GM11168 (cell line): ENCODE measurements around the gene TIAM2.
"Not testable (repeated sequence)": the region's sequence is repeated elsewhere in the genome, so short reads cannot be mapped to it uniquely, and the experiment has no call there.

Experiments
- in situ Hi-C: fragments of 300-500 bp; cut with MboI; formaldehyde crosslinking; loops from one replicate; pipeline ENCODE4 v1.12.0; 2022; ENCODE audit warnings: low sequenced_read_pairs; ENCODE audit not compliant: unreplicated experiment

Gene TIAM2

DNA sequence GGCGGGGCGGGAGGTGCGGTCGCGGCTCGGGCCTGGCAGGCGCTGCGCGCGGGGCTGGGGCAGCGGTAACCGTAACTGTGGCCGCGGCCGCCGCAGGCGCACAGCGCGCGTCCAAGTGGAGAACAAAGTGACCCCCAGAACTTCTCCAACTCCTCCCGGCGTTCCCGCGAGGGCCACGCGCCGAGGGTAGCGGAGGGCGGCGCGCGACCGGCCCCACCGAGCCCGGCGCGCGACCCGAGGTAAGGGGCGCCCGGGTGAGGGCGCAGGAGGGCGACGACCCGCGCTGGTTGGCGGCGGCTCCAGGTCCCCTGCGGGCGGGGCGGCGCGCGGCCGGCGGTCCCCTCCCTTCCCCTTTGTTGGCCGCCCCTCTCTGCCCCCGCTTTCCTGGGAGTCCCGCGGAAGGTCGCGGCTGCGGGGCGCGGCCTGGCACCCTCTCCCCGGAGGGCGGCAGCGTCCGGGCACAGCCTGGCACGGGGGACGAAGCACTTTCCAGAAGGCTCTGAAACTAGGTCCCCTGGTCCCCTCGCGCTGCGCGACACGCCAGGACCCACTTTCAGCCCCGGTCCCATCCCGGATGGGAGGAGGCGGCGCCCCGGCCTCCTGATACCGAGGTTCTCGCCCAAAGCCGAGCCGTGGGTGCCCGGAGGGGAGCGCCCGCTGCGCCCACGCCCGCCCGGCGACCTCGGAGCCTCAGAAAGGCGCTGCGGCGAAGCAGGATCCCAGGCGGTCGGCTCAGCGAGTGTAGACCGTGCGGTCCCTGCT lies at the start of gene TIAM2:
TSS of gene TIAM2 (plus strand) at position 62 of the 762 bp plus-strand sequence. CDS start 133,909 bp downstream, outside the sequence.
- in situ Hi-C loops: no loop called here

DNA sequence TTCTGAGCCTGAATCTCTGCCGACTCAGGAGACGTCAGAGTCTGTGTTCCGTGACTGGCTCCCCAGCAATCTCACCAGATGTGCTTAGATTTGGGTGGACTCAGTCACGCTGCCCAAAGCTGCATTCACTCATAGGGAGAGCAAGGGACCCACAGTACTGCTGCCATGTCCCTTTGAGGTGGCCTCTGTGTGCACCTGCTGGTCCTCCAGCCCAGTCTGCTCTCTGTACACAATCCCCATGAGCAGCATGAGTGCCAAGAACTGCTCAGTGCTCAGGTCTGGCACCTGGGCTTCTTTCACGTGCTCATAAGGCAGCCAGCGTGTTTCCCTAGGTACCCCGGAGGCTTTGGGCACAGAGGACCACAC lies 44.2 kb upstream of the TIAM2 start:
- in situ Hi-C loops: no loop called here

DNA sequence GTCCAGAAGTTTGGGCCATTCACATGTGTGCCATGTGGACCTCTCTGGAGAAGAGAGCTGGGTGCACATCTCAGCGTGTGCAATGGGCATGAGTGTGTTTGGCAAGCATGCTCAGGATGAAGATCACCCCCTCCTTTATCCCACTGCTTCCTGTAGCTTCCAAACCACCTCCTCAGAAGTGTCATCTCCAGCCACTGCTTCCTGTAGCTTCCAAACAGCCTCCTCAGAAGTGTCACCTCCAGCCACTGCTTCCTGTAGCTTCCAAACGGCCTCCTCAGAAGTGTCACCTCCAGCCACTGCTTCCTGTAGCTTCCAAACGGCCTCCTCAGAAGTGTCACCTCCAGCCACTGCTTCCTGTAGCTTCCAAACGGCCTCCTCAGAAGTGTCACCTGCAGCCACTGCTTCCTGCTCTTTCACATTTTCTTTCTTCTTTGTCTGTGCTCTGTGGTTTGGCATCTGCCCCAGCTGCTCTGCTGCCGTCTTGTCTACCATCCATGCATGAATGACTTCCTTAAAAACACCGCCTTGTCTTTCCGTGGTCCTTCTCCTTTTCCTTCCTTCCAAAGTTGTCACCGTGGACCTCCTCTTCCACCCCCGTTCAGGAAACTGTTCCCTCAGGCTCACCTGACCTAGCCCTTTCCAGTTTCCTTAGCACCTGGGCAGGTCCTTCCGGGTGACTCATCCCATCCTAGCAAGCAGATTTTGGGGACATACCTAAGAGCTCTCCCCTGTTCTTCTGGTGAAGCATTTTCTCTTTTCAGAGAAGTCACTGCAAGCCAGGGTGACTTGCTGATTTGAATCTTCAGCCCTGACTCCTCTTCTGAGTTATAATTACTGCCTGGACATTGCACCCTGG lies 43.5 kb upstream of the TIAM2 start:
- in situ Hi-C loops: no loop called here

DNA sequence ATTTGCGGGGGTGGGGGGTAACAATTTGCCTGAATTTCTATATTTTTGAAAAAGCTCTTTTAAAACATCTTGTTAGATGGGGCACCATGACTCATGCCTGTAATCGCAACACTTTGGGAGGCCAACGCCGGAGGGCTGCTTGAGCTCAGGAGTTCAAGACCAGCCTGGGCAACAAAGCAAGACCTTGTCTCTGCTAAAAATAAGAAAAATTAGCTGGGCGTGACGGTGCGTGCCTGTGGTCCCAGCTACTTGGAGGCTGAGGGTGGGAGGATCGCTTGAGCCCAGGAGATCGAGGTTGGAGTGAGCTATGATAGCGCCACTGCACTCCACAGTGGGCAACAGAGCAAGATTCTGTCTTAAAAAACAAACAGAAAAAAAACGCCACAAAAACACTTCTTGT lies 41.5 kb upstream of the TIAM2 start:
- in situ Hi-C loops: no loop called here

DNA sequence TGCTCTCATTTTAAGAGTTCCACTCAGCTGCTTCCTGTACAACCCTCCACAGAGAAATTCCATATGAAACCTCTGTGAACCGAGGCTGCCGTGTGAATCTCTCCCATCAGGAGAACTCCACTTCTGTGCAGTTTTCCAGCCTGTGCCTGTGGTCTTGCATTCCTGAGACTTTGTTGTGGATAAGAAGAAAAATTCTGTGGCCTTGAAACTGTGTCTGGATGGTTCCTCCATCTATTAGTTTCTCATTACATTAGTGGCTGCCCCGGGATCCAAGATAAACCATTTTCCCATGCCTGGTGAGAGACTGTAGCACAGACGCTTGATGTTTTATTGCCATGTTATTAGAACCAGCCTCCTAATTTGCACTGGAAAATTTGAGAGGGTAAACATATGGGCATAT lies 40.8 kb upstream of the TIAM2 start:
- in situ Hi-C loops: no loop called here

DNA sequence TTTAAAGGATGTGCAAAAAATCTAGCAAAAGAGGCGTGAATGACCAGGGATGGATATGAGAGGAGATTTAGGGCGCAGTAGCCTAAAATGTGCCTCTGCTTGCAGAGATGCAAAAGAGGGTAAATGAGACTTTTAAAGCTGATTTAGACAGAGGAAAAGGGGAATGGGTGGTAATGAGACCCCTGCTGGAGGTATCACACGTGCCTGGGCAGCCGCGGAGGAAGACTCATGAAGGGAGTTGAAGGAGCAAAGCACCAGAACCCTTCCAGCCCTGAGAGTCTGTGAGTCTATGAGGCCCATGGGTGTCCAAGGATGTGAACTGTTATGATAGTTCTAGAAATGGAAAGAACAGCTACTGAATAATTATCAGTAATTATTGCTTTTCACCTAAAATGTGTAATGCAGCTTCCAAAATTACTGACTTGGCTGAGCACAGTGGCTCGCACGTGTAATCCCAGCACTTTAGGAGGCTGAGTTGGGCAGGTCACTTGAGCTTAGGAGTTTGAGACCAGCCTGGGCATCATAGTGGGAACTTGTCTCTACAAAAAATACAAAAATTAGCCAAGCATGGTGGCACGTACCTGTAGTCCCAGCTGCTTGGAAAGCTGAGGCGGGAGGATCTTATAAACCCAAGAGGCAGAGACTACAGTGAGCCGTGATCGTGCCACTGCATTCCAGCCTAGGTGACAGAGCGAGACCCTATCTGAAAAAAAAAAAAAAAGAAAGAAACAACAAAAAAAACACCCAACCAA lies 38.2 kb upstream of the TIAM2 start:
- in situ Hi-C loops: no loop called here

DNA sequence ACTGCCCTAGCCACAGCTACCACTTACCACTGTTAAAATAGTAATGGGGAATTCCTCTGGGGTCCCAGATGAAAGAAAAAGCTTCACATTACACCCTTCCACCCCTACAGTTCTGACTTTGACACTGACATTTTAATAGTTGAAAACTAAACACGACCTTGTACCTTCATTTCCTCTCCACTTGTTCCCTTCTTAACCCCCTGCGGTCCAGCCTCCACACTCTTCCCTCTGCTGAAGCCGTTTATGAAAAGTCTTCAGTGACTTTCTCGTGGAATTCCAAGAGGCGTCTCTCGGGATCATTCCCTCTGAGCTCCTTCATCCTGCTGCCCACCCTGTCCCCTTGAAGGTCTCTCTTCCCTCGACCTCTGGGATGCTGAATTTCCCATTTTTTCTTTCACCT lies 36.6 kb upstream of the TIAM2 start:
- in situ Hi-C loops: no loop called here

DNA sequence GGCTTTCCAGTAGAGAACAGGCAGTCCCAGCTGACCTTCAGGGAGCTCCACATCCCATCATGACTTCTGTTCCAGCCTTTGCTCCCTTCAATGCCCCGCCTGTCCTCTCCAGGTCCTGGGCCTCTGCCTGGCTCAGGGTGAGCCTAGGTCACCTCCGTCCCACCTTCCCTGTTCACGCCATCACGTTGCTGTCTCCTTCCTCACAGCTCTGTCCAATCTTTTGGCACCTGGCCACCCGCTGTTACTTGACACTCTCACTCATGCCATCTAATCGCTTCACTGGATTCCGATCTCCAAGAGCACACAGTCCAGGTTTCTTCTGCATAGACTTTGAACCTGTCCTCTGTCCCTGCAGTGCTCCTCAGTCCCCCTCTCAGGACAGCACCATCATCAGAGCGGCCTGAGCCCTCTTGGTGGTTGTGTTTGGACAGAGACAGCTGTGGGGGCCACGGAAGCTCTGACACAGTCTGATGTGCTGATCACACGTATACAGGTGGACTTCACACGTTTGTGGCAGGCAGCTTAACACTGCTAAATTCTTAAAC lies 34.7 kb upstream of the TIAM2 start:
- in situ Hi-C loops: no loop called here

DNA sequence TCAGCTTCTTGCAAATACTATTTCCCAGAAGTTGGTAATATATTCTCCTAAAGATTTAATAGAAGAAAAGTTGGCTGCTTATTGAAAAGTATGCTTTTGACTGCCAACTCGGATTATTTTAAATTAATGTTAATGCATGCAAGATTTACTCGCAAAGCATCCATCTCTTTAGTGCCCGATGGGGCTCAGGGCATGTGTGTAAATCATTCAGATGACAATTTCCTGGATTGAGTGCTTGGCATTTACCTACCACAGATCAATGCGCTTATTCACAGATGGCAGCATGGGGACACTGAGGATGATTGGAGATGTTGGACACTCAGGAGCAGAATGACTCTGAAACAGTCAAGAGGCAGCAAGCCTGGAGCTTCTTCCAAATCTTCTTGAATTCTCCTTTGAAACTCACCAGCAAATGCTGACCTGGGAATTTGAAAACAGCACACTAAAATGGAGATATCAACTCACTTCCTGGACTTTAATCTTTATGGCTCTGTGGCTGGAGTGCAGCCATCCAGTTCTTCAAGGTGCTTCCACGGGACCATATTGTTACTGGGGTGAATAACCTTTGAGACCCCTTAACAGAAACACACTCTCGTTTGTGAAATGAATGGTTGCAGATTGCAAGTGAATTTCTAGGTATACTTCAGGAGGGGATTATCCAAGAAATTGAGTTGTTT lies 34.1 kb upstream of the TIAM2 start:
- in situ Hi-C loops: no loop called here

DNA sequence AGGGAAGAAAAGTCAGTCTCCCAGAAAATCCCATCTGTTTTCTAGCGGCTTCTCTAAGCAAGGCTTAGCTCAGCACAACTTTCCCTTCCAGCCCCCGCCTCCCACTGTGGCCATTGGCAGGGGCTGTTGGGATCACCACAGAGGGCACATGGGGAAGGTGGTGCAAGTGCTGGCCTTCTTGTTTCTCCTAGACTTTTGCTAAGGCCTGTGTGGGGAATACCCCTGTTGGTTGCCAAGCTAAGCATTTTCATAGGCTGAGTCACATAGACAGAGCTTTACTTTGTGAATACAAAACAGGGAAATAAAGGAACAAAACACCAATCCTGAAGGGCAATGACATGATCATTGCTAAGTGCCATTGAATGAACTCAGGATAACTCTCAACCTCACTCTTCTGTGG lies 32.4 kb upstream of the TIAM2 start:
- in situ Hi-C loops: no loop called here

DNA sequence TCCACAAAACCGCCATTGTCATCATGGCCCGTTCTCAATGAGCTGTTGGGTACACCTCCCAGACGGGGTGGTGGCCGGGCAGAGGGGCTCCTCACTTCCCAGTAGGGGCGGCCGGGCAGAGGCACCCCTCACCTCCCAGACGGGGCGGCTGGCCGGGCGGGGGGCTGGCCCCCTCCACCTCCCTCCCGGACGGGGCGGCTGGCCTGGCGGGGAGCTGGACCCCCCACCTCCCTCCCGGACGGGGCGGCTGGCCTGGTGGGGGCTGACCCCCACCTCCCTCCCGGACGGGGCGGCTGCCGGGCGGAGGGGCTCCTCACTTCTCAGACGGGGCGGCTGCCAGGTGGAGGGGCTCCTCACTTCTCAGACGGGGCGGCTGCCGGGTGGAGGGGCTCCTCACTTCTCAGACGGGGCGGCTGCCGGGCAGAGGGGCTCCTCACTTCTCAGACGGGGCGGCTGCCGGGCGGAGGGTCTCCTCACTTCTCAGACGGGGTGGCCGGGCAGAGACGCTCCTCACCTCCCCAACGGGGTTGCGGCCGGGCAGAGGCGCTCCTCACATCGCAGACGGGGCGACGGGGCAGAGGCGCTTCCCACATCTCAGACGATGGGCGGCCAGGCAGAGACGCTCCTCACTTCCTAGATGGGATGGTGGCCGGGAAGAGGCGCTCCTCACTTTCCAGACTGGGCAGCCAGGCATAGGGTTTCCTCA lies 28.9 kb upstream of the TIAM2 start:
- in situ Hi-C loops: not testable (repeated sequence)

DNA sequence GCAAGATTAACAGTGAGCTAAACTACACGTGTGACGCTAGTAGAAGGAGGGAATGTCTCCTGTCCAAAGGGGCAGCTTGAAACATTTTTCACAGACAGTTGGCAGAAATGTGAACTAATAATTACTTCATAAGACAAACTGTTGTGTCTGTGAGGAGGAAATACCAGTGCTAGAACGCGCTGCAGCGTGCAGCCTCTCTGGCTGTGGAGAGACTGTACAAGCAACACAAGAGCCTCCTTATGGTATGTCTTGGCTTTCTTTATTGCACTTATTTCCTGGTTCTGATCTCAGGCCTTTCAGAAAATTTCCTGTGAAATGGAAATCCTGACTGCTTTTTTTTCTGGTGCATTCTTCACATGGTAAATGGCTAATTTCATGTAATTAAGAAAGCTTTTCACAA lies 25.3 kb upstream of the TIAM2 start:
- in situ Hi-C loops: no loop called here

DNA sequence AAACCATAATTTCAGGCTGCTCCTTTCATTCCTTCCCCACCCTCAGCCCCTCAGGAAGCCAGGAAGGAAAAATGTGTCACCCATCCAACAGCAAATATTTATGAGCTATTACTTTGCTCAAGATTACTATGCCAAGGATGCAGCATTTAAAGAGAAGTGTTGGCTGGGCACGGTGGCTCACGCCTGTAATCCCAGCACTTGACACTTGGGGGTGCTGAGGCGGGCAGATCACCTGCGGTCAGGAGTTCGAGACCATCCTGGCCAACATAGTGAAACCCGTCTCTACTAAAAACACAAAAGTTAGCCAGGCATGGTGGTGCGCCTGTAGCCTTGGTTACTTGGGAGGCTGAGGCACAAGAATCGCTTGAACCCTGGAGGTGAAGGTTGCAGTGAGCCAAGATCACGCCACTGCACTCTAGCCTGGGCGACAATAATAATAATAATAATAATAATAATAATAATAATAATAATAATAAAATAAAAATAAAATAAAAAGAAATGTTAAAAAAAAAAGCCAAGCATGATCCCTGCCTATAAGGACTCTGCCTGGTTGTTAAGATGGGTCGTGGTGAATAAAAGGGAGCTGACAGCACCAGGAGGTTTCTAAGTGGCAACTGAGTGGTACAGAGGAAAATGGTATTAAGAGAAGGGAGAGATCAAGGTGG lies 20.5 kb upstream of the TIAM2 start:
- in situ Hi-C loops: no loop called here

DNA sequence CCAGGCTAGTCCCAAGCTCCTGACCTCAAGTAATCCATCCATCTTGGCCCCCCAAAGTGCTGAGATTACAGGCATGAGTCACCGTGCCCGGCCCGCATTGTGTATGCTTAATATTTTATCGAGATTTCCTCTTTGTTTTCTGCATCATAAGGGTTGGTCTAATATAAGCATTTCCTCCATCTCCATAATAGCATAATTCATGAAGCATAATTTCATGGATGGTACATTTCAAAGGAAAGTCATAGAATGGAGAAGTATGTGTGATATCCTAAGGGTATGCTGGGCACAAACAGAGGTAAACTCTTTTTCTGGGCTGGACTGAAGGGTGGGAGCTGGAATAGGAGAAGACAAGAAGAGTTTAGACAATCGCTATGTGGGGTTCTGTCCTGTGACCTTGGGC lies 17.5 kb upstream of the TIAM2 start:
- in situ Hi-C loops: no loop called here

DNA sequence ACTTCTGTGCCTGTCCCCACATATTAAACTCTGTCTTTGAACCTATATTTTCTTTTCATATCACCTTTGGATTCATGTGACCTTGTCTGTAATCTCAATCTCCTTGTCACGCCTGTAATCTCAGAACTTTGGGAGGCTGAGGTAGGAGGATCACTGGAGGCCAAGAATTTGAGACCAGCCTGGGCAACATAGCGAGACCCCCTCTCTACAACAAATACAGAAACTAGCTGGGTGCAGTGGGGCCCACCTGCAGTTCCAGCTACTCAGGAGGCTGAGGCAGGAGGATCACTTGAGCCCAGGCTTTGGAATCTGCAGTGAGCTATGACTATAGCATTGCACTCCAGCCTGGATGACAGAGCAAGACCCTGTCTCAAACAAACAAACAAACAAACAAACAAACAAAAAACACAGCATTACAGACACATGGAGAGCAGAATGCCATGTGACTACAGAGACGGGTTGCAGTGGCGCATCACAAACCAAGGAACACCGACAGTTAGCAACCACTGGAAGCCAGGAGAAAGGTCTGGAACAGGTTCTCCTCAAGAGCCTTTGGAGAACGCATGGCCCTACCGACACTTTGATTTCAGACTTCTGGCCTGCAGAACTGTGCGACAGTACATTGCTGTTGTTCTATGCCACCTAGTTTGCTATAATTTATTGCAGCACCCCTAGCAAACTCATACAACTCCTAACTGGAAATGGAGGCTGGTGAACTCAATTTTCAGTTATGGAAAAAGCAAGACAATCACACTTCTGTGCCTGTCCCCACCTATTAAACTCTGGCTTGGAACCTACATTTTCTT lies 14.6 kb upstream of the TIAM2 start:
- in situ Hi-C loops: no loop called here

DNA sequence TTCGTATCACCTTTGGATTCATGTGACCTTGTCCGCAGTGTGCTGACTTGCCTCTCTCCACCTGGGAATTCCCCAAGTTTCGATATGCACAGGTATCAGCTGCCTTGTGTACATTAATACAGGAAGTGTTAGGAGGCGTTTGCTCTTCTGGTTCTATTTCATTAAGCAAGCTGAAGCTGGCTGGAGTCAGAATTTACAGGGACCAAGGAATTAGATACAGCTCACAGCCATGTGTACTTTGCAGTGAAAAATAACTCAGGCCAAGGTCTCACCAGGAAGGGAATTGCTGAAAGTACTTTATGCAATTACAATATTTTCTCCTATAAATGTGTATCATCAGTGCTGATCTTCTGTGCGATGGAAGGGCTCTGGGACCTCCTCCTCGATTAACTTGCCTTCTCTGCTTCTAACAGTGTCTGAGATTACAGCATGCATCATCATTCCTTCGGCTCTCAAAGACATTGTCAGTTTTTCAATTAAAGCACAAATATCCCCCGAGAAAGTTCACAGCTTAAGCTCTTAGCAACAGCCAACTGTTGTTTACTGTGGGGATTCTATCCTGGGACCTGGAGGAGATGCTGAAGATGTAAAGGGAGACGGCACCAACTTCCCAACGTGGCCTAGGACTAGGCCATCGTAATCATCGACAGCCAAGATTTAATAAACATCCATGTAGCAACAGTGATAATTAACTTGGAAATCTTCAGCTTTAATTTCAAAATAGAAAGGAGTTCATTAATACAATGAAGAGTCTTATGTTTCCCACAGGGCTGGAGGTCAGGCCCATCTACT lies 13.8 kb upstream of the TIAM2 start:
- in situ Hi-C loops: no loop called here

DNA sequence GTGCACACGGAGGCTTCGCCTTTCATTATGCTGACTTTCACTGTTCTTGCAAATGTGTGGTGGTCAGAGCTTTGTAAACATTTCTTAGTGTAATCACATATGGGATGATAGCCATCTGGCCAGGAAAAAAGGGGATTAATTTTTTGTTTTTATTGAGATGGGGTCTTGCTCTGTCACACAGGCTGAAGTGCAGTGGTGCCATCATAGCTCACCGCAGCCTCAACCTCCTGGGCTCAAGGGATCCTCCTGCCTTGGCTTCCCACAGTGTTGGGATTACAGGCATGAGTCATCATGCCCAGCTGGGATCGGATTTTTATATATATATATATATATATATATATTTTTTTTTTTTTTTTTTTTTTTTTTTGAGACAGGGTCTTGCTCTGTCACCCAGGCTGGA lies 11.0 kb upstream of the TIAM2 start:
- in situ Hi-C loops: no loop called here
